Sigmoid colon (tissue), 4 donors: ENCODE data around the gene VPS45.

Experiments used
- EP300 ChIP-seq, 4 donors: sonication (generic); formaldehyde crosslinking; IDR thresholded peaks; one replicate each; pipeline ENCODE4 v1.6.1; 2017; ENCODE audit warnings: antibody characterized with exemption in 4 of 4
- POLR2A ChIP-seq, 2 donors: fragments of 450-650 bp; IDR thresholded peaks; one replicate each; pipeline ENCODE4 v1.6.1; 2016; ENCODE audit warnings: antibody characterized with exemption in 2 of 2, mild to moderate bottlenecking in 2 of 2, moderate library complexity in 2 of 2
- POLR2AphosphoS5 ChIP-seq, 4 donors: sonication (generic); formaldehyde crosslinking; IDR thresholded peaks; one replicate each; pipeline ENCODE4 v1.6.1; 2017; ENCODE audit warnings: antibody characterized with exemption in 4 of 4
- TF ChIP-seq, protein P1 (sequence below), 4 experiments: fragments of 450-650 bp in 3 of 4; fragments of 200-600 bp in 1 of 4; IDR thresholded peaks; one replicate each; pipeline ENCODE4 v1.5.1; 2016 to 2019; ENCODE audit warnings: antibody characterized with exemption in 4 of 4, mild to moderate bottlenecking in 3 of 4, moderate library complexity in 2 of 4

DNA sequence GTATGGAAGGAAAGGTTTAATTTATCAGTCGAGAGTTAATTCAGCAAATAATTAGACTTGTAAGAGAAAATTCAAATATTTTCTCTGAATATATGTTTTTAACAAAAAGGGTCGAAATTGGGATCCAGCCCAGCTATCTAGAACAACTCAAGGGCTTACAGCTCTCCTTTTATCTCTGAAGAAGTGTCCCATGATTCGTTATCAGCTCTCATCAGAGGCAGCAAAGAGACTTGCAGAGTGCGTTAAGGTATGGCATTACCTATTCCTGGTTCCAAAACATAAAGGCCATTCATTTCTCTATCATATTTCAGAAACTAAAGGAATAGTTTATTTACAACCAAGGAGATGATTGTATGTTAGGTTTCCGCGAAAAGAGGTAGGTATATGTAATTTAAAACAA lies 9.4 kb downstream of the VPS45 start:
- TF ChIP-seq, protein P1, sequence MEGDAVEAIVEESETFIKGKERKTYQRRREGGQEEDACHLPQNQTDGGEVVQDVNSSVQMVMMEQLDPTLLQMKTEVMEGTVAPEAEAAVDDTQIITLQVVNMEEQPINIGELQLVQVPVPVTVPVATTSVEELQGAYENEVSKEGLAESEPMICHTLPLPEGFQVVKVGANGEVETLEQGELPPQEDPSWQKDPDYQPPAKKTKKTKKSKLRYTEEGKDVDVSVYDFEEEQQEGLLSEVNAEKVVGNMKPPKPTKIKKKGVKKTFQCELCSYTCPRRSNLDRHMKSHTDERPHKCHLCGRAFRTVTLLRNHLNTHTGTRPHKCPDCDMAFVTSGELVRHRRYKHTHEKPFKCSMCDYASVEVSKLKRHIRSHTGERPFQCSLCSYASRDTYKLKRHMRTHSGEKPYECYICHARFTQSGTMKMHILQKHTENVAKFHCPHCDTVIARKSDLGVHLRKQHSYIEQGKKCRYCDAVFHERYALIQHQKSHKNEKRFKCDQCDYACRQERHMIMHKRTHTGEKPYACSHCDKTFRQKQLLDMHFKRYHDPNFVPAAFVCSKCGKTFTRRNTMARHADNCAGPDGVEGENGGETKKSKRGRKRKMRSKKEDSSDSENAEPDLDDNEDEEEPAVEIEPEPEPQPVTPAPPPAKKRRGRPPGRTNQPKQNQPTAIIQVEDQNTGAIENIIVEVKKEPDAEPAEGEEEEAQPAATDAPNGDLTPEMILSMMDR (IDR thresholded peaks at IDR 0.05), result no peak
- TF ChIP-seq POLR2A (IDR thresholded peaks at IDR 0.05) (no peak), POLR2AphosphoS5 (IDR thresholded peaks at IDR 0.05) (no peak), EP300 (IDR thresholded peaks at IDR 0.05) (no peak)
